NCI-H2107 treated with DMSO at 0.1 percent for 48 hours (cell line): ENCODE data around the gene INTS15.
A peak's percentile ranks its signal among the peaks of the same experiment; 100 is the strongest.
"Not testable (repeated sequence)": the region's sequence is repeated elsewhere in the genome, so short reads cannot be mapped to it uniquely, and the experiment has no call there.

Experiments used
- DNase-seq: peaks from one replicate; lab custom pipeline; 2025; ENCODE audit not compliant: unreplicated experiment; lab: John Stamatoyannopoulos, UW

INTS15 gene

GRCh38 chr7:6576867-6577368 is 12.9 kb upstream of the INTS15 start:
- not testable (repeated sequence) for DNase-seq

DNA sequence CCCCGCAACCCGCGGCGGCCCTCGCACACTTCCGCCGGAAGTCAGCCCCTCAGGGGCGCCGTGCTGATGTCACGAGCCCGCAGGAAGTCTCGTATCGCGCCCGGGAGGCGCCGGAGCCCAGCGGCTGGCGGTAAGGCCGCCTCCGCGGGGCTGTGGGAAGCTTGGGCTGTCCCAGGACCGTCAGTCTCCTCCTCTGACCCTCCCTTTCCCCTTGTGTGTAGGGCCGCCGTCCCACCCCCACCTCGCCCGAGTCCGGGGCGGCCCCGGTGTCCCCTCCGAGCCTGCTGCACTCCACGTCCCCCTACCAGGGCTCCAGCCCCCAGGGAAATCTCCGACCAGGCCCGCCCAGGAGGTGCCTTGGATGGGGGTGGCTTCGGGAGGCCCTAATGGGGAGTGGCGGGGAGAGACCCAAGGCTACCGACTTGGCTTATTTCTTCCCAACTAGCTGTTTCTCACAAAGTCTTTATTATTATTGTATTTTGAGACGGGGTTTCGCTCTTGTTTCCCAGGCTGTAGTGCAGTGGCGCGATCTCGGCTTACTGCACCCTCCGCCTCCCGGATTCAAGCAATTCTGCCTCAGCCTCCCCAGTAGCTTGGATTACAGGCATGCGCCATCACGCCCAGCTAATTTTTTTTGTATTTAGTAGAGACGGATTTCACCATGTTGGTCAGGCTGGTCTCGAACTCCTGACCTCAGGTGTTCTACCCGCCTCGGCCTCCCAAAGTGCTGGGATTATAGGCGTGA is 12.3 kb upstream of the INTS15 start, which contains the start of gene ZDHHC4:
TSS of gene ZDHHC4 (plus strand) at position 86 of the 745 bp plus-strand sequence. CDS start 3,108 bp downstream, outside the sequence.
- peak; percentile 38 for DNase-seq

GRCh38 chr7:6578114-6579084 is 11.4 kb upstream of the INTS15 start:
- no peak for DNase-seq

DNA sequence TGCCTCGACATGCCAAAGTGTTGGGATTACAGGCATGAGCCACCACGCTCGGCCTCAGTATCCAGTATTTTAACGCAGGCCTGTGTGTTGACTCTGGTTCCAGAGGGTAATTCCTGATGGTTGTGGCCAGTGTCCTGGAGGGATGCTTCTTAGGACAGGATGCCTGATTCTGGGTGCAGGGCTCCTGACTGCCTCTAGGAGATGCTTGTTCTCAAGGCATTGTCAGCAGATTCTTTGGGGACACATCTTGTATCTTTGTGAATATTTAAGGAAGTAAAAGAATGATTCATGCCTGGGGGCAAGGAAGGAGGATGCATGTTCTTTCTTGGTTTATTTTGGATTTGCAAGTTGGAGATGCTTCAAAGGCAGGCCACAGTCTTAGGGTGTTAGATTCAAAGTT is 10.4 kb upstream of the INTS15 start:
- no peak for DNase-seq

GRCh38 chr7:6585746-6586432 is 3.9 kb upstream of the INTS15 start:
- DNase-seq = not testable (repeated sequence)

DNA sequence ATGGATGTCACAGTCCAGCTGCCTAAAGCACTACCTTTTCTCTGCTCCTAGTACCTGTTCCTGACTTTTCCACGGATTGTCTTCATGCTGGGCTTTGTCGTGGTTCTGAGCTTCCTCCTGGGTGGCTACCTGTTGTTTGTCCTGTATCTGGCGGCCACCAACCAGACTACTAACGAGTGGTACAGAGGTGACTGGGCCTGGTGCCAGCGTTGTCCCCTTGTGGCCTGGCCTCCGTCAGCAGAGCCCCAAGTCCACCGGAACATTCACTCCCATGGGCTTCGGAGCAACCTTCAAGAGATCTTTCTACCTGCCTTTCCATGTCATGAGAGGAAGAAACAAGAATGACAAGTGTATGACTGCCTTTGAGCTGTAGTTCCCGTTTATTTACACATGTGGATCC is 1.3 kb upstream of the INTS15 start:
- no peak for DNase-seq

DNA sequence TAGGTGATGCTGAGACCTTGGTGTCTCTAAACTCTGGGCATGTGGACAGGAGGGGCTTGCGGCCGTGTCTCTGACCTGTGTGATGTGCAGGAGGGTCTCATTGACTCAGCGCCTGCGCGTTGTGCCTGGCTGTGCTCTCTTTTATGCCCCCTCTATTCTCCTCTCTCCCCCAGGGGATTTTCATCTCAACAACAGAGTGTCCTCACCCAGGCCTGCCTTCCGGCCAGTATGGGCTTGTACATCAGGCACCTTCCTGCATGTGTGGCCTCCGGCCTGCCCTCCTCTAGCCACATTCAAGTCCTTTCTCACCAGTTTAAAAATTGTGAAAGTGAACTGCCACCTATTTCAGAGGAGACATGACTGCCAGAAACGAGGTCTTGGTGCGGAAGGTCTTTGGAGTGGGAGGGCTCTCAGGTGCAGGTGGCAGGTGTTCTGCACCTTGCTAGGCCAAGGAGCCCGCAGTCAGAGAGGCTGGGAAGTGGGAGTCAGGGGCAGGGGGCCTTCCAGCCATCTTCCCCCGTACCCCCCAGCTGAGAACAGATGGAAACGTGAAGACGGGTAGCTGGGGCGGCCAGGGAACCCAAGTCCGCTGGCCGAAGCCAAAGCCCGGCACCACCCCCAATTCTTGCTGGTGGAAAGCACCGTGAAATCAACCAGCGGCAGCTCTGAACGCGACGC is 531 bp upstream of the INTS15 start:
- no peak for DNase-seq

GRCh38 chr7:6590645-6591110 is 857 bp downstream of the INTS15 start:
- DNase-seq = peak; percentile 6

DNA sequence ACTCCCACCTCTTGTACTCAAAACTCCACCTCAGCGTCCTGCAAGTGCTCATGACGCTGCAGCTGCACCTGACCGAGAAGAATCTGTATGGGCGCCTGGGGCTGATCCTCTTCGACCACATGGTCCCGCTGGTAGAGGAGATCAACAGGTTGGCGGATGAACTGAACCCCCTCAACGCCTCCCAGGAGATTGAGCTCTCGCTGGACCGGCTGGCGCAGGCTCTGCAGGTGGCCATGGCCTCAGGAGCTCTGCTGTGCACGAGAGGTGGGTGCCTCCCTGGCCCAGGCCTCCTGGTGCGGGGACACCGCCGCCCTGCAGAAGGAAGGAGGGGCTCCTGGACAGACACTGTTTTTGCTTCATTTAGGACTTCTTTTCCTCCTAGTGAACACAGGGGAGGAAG is 10.3 kb downstream of the INTS15 start:
- no peak for DNase-seq

DNA sequence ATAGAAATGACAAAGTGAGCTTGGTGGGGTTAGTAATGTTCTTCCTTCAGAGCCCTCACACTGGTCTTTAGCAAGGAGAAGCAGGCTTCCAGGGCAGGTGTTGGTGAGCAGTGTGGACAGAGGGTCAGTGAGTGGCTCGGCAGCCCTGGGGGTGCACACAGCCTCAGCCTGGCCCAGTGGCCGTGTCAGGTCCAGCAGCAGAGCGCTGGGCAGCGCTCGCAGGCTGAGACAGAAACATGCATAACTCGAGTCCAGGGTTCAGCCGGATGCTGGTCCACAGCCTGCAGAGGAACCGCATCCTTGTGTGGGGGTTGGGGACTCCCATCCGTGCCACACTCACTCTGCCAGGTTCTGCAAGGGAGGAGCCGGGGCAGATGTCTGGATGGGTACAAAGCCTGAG is 14.6 kb downstream of the INTS15 start:
- DNase-seq = no peak

- DNase-seq = no peak
These were observed 17.2 kb downstream of the INTS15 start for GRCh38 chr7:6606866-6607583.

GRCh38 chr7:6607651-6608051 is 17.8 kb downstream of the INTS15 start:
- no peak for DNase-seq

GRCh38 chr7:6608081-6608480 is 18.3 kb downstream of the INTS15 start:
- no peak for DNase-seq

GRCh38 chr7:6608794-6609193 is 19.0 kb downstream of the INTS15 start:
- no peak for DNase-seq

- DNase-seq = no peak
These were observed 23.0 kb downstream of the INTS15 start for GRCh38 chr7:6612819-6613218.

DNA sequence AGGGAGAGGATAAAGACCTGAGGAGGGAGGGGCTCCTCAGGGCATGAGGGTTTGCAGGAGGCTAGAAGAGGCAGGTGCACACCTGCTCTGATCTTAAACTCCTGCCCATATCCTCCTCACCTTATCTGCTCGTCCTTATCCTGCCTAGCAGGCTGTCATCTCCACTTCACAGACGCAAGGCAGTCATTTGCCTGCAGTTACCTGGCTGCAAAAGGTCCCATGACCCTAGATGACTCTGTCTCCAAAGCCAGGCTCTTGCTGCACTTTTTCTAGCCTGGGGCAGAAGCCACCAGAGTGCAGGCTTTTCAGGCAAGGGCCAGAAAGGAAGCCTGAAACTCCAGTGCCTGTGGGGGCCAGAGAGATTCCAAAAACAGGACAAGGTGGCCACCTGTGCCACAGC is 23.9 kb downstream of the INTS15 start:
- DNase-seq = no peak

GRCh38 chr7:6614953-6615722 is 25.3 kb downstream of the INTS15 start, which contains the start of gene ZNF853:
Gene ZNF853, plus strand, starts transcription at chr7:6615610. Its CDS starts 565 bp downstream, at chr7:6616175.
- no peak for DNase-seq

GRCh38 chr7:6615723-6616555 is 26.1 kb downstream of the INTS15 start:
- no peak for DNase-seq
